IPS-15b (cell line): Measurements from ENCODE around the gene ZFP62.
A peak's percentile ranks its signal among the peaks of the same experiment; 100 is the strongest.

Experiments
- H3K27me3 ChIP-seq: one replicate; pipeline ENCODE4 v1.6.1; 2013; ENCODE audit warnings: low read length; ENCODE audit not compliant: control insufficient read depth, insufficient read depth
- H3K36me3 ChIP-seq: one replicate; pipeline ENCODE4 v1.6.1; 2013; ENCODE audit warnings: low read length; ENCODE audit not compliant: control insufficient read depth, insufficient read depth
- H3K4me1 ChIP-seq: one replicate; pipeline ENCODE4 v1.6.1; 2013; ENCODE audit warnings: mild to moderate bottlenecking, low read length; ENCODE audit not compliant: control insufficient read depth, insufficient read depth
- H3K4me3 ChIP-seq: one replicate; pipeline ENCODE4 v1.5.1; 2013; ENCODE audit warnings: low read depth, low read length
- H3K9ac ChIP-seq: one replicate; pipeline ENCODE4 v1.6.1; 2013; ENCODE audit warnings: low read depth, mild to moderate bottlenecking, low read length
- H3K9me3 ChIP-seq: one replicate; pipeline ENCODE4 v1.6.1; 2013; ENCODE audit warnings: mild to moderate bottlenecking, low read length; ENCODE audit not compliant: control insufficient read depth, insufficient read depth

ZFP62 gene

GRCh38 chr5:180862645-180863044, 1.6 kb upstream of the ZFP62 start:
- Histone ChIP-seq H3K4me1 (peaks cover 3% of the 10 kb centered on the region), H3K4me3 (no peak overlapping the region), H3K9me3 (no peaks in the 10 kb centered on the region), H3K27me3 (peaks cover 5% of the 10 kb centered on the region), H3K9ac (no peak overlapping the region), H3K36me3 (no peaks in the 10 kb centered on the region)

- peaks cover 5% of the 10 kb centered on the region for H3K27me3 ChIP-seq
- H3K9ac ChIP-seq, result peak overlapping the region; percentile 88
- H3K4me1 ChIP-seq, result peaks cover 3% of the 10 kb centered on the region
- peak overlapping the region; percentile 88 for H3K4me3 ChIP-seq
- no peaks in the 10 kb centered on the region for H3K36me3 ChIP-seq
- H3K9me3 ChIP-seq, result no peaks in the 10 kb centered on the region
Measured at GRCh38 chr5:180860273-180860886, 696 bp downstream of the ZFP62 start.

- H3K9me3 ChIP-seq, result no peaks in the 10 kb centered on the region
- H3K4me1 ChIP-seq, result peaks cover 3% of the 10 kb centered on the region
- no peak overlapping the region for H3K4me3 ChIP-seq
- no peaks in the 10 kb centered on the region for H3K36me3 ChIP-seq
- no peak overlapping the region for H3K9ac ChIP-seq
- peaks cover 5% of the 10 kb centered on the region for H3K27me3 ChIP-seq
Measured at GRCh38 chr5:180858586-180858985, 2.5 kb downstream of the ZFP62 start.

GRCh38 chr5:180853848-180854176, 7.3 kb downstream of the ZFP62 start:
- no peak overlapping the region for H3K4me3 ChIP-seq
- no peaks in the 10 kb centered on the region for H3K4me1 ChIP-seq
- H3K9me3 ChIP-seq, result peaks cover 30% of the 10 kb centered on the region
- no peaks in the 10 kb centered on the region for H3K27me3 ChIP-seq
- peaks cover 23% of the 10 kb centered on the region for H3K36me3 ChIP-seq
- no peak overlapping the region for H3K9ac ChIP-seq

GRCh38 chr5:180853121-180853847, 7.8 kb downstream of the ZFP62 start:
- H3K36me3 ChIP-seq, result peaks cover 23% of the 10 kb centered on the region
- no peaks in the 10 kb centered on the region for H3K4me1 ChIP-seq
- no peak overlapping the region for H3K9ac ChIP-seq

GRCh38 chr5:180852495-180852894, 8.6 kb downstream of the ZFP62 start:
- H3K36me3 ChIP-seq, result peaks cover 23% of the 10 kb centered on the region
- H3K27me3 ChIP-seq, result no peaks in the 10 kb centered on the region
- H3K9me3 ChIP-seq, result peaks cover 30% of the 10 kb centered on the region
- H3K4me3 ChIP-seq, result no peak overlapping the region
- H3K9ac ChIP-seq, result no peak overlapping the region
- no peaks in the 10 kb centered on the region for H3K4me1 ChIP-seq

More at GRCh38 chr5:180853121-180853847, 7.8 kb downstream of the ZFP62 start:
- Histone ChIP-seq H3K9me3 (peaks cover 30% of the 10 kb centered on the region), H3K4me3 (no peak overlapping the region), H3K27me3 (no peaks in the 10 kb centered on the region)

- H3K27me3 ChIP-seq, result no peaks in the 10 kb centered on the region
- H3K9ac ChIP-seq, result no peak overlapping the region
- H3K4me1 ChIP-seq, result no peaks in the 10 kb centered on the region
- peaks cover 33% of the 10 kb centered on the region for H3K9me3 ChIP-seq
- no peak overlapping the region for H3K4me3 ChIP-seq
- H3K36me3 ChIP-seq, result peaks cover 23% of the 10 kb centered on the region
Measured at GRCh38 chr5:180850434-180851078, 10.5 kb downstream of the ZFP62 start.

GRCh38 chr5:180849827-180850226, 11.2 kb downstream of the ZFP62 start:
- no peak overlapping the region for H3K4me3 ChIP-seq
- peaks cover 3% of the 10 kb centered on the region for H3K4me1 ChIP-seq
- H3K27me3 ChIP-seq, result no peaks in the 10 kb centered on the region
- H3K36me3 ChIP-seq, result peaks cover 23% of the 10 kb centered on the region
- H3K9me3 ChIP-seq, result peaks cover 34% of the 10 kb centered on the region
- no peak overlapping the region for H3K9ac ChIP-seq

GRCh38 chr5:180848878-180849277, 12.2 kb downstream of the ZFP62 start:
- H3K36me3 ChIP-seq, result peaks cover 23% of the 10 kb centered on the region
- H3K27me3 ChIP-seq, result no peaks in the 10 kb centered on the region
- no peak overlapping the region for H3K4me3 ChIP-seq
- H3K9ac ChIP-seq, result no peak overlapping the region
- H3K9me3 ChIP-seq, result peaks cover 34% of the 10 kb centered on the region
- H3K4me1 ChIP-seq, result peaks cover 6% of the 10 kb centered on the region

- no peaks in the 10 kb centered on the region for H3K27me3 ChIP-seq
- no peak overlapping the region for H3K9ac ChIP-seq
- peaks cover 6% of the 10 kb centered on the region for H3K4me1 ChIP-seq
- peaks cover 23% of the 10 kb centered on the region for H3K36me3 ChIP-seq
- H3K9me3 ChIP-seq, result peaks cover 34% of the 10 kb centered on the region
- H3K4me3 ChIP-seq, result no peak overlapping the region
Measured at GRCh38 chr5:180848265-180848664, 12.8 kb downstream of the ZFP62 start.

- Histone ChIP-seq H3K27me3 (no peaks in the 10 kb centered on the region), H3K4me1 (peaks cover 6% of the 10 kb centered on the region), H3K9me3 (peaks cover 34% of the 10 kb centered on the region), H3K36me3 (peaks cover 23% of the 10 kb centered on the region), H3K4me3 (no peak overlapping the region), H3K9ac (no peak overlapping the region)
Measured at GRCh38 chr5:180847026-180847425, 14.1 kb downstream of the ZFP62 start.

- peaks cover 6% of the 10 kb centered on the region for H3K4me1 ChIP-seq
- H3K4me3 ChIP-seq, result no peak overlapping the region
- peaks cover 15% of the 10 kb centered on the region for H3K9me3 ChIP-seq
- H3K27me3 ChIP-seq, result no peaks in the 10 kb centered on the region
- no peak overlapping the region for H3K9ac ChIP-seq
- H3K36me3 ChIP-seq, result peaks cover 9% of the 10 kb centered on the region
Measured at GRCh38 chr5:180844858-180845257, 16.2 kb downstream of the ZFP62 start.
